Epithelial cell of esophagus (primary cell): ENCODE measurements around the gene MACROD1.

Source experiments
- DNase-seq: peaks from one replicate; pipeline ENCODE4 v3.0.0; 2010; ENCODE audit warnings: low read depth
- H3K4me3 ChIP-seq: 2 replicates; pipeline ENCODE4 v1.5.1; 2011; ENCODE audit warnings: mild to moderate bottlenecking, low read length, control low read depth
- CTCF ChIP-seq: IDR thresholded peaks from 2 replicates; pipeline ENCODE4 v1.5.1; 2011; ENCODE audit warnings: low read depth, mild to moderate bottlenecking, low read length, control low read depth, inconsistent platforms; ENCODE audit not compliant: insufficient read depth; ENCODE audit errors: missing control alignments

The MACROD1 gene

GRCh38 chr11:64100782-64101353, 65.0 kb downstream of the MACROD1 start:
- TF ChIP-seq CTCF = no peak
- DNase-seq = no peak
- H3K4me3 ChIP-seq = no peak overlapping the region

DNA sequence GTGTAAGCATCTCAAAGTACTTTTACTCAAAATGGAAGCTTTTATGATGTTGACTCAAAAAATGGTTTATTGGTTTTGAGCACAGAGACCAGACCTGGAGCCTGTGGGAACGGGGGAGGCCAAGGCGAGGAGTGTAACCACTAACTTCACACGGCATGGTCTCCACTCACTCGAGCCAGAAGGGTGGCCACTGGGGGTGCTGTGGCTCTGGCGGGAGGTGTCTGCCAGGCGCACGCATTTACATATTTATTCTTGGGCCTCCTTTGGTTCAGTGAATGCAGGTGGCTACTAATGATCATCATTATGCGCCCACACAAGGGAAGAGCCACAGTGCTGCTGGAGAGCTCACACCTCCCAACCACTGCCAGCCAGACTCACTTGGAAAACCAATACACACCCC, 65.6 kb downstream of the MACROD1 start:
- no peak overlapping the region for H3K4me3 ChIP-seq
- no peak for DNase-seq
- TF ChIP-seq CTCF = no peak

GRCh38 chr11:64099436-64099835, 66.5 kb downstream of the MACROD1 start:
- TF ChIP-seq CTCF = no peak
- DNase-seq = no peak
- no peak overlapping the region for H3K4me3 ChIP-seq

DNA sequence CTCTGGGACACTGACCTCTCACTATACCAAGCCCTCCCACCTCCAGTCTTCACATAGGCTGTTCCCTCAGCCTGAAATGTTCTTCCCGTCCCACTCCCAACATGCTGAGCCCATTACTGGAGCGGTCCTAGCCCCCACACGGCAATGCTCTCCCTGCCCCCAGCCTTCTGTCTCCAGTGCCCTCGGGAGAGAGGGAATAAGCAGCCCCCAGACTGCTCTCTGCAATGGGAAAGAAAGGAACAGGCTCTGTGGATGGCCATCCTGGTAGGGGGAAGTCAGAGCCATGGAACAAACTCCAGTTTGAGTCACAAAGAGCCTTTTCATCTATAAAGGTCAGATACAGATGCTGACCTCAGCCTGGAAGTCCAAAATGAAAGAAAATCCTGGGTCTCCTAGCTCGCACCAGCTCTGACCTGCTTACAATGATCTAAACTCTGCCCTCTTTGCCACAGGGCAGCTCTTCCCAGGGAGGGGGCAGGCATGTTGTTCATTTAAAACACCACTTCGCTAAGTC, 67.5 kb downstream of the MACROD1 start:
- H3K4me3 ChIP-seq = no peak overlapping the region
- no peak for DNase-seq
- no peak for TF ChIP-seq CTCF

GRCh38 chr11:64097468-64098317, 68.2 kb downstream of the MACROD1 start:
- no peak for DNase-seq
- no peak for TF ChIP-seq CTCF
- no peak overlapping the region for H3K4me3 ChIP-seq

DNA sequence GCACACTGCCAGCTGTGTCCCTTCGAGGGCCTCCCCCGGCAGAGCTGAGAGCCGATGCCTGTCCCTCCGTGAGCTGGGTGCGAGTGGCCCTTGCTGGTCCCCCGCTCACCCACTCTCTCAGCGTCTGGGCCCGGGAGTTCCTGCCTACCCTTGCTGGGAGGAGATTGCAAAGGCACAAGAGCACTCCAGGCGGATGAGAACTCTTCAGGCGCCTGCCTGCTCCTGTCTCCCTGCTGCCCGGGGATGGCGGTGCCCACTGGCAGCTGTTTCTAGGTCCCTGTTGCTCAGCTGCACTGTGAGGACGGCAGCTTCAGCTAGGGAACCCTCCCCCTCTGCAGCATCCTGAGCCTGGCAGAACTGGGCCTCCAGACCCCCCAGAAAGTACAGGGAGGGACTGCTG, 69.1 kb downstream of the MACROD1 start:
- no peak for TF ChIP-seq CTCF
- H3K4me3 ChIP-seq = no peak overlapping the region
- DNase-seq = no peak

- no peak for DNase-seq
- H3K4me3 ChIP-seq = no peak overlapping the region
- TF ChIP-seq CTCF = no peak
Measured at GRCh38 chr11:64095949-64096348, 70.0 kb downstream of the MACROD1 start.
